Measurements from ENCODE around the gene TSPAN14. TPM values are rescaled to one million over a fixed set of nuclear protein-coding genes. Genes with fewer than 3 reads are reported as not detected.
A peak's percentile ranks its signal among the peaks of the same experiment; 100 is the strongest.

The TSPAN14 gene
- total RNA-seq, 2 experiments from 2014 or later, result 17.0 to 33.4 TPM

- H3K79me2 ChIP-seq (ENCODE audit: insufficient read depth, low read depth, low read length), result no peaks in the 10 kb centered on the region
- POLR2A ChIA-PET, result interaction anchor here (0.7 kb wide), 1 partner anchor 74 kb away, joined by 4 read pairs; no protein-coding TSS in a partner anchor
- peaks cover 11% of the 10 kb centered on the region for H3K4me1 ChIP-seq (ENCODE audit: insufficient read depth, low read length, poor library complexity, severe bottlenecking)
- CTCF ChIA-PET (ENCODE audit: unreplicated experiment), result no interaction called here
- peak; percentile 79 for DNase-seq (ENCODE audit: low spot score)
- H2AFZ ChIP-seq (ENCODE audit: low read length), result peak overlapping the region; percentile 70
- intact Hi-C loops (cut with micrococcal nuclease; ENCODE audit: unreplicated experiment), result no loop called here
- H3K36me3 ChIP-seq (ENCODE audit: insufficient read depth, low read length), result no peaks in the 10 kb centered on the region
- peak overlapping the region; percentile 64 for H3K4me2 ChIP-seq (ENCODE audit: low read length)
- H3K27ac ChIP-seq (ENCODE audit: low read depth, low read length, poor library complexity, severe bottlenecking), result no peak overlapping the region
- H3K9me3 ChIP-seq (ENCODE audit: low read length), result no peaks in the 10 kb centered on the region
- no TSS peak for BruUV-seq (replicated peaks)
- H3K4me3 ChIP-seq (ENCODE audit: low read depth, low read length, poor library complexity, severe bottlenecking), result peak overlapping the region; percentile 58
- no peak for TF ChIP-seq EZH2phosphoT487 (IDR thresholded peaks at IDR 0.05; ENCODE audit: borderline replicate concordance, low read depth, low read length)
- peak; percentile 78 for TF ChIP-seq CTCF (conservative IDR thresholded peaks at IDR 0.05; ENCODE audit: low read length)
- H3K9me2 ChIP-seq (ENCODE audit: insufficient read depth, low read length), result no peaks in the 10 kb centered on the region
- H4K20me1 ChIP-seq (ENCODE audit: insufficient read depth, low read length), result no peaks in the 10 kb centered on the region
Observed at GRCh38 chr10:80535671-80536360, 81.7 kb downstream of the TSPAN14 start.

GRCh38 chr10:80536361-80536835 is 82.3 kb downstream of the TSPAN14 start:
- CTCF ChIA-PET (ENCODE audit: unreplicated experiment), result no interaction called here
- POLR2A ChIA-PET, result interaction anchor here (0.7 kb wide), 1 partner anchor 75 kb away, joined by 4 read pairs; no protein-coding TSS in a partner anchor
- Histone ChIP-seq H3K4me2 (ENCODE audit: low read length) (peak overlapping the region; percentile 64), H3K79me2 (ENCODE audit: insufficient read depth, low read depth, low read length) (no peaks in the 10 kb centered on the region), H2AFZ (ENCODE audit: low read length) (peak overlapping the region; percentile 70), H3K4me3 (ENCODE audit: low read depth, low read length, poor library complexity, severe bottlenecking) (peak overlapping the region; percentile 58), H3K27ac (ENCODE audit: low read depth, low read length, poor library complexity, severe bottlenecking) (no peak overlapping the region), H3K4me1 (ENCODE audit: insufficient read depth, low read length, poor library complexity, severe bottlenecking) (peaks cover 16% of the 10 kb centered on the region), H3K36me3 (ENCODE audit: insufficient read depth, low read length) (no peaks in the 10 kb centered on the region), H3K9me3 (ENCODE audit: low read length) (no peaks in the 10 kb centered on the region), H3K9me2 (ENCODE audit: insufficient read depth, low read length) (no peaks in the 10 kb centered on the region), H4K20me1 (ENCODE audit: insufficient read depth, low read length) (no peaks in the 10 kb centered on the region)
- no TSS peak for BruUV-seq (replicated peaks)
- TF ChIP-seq CTCF (conservative IDR thresholded peaks at IDR 0.05; ENCODE audit: low read length) (no peak), EZH2phosphoT487 (IDR thresholded peaks at IDR 0.05; ENCODE audit: borderline replicate concordance, low read depth, low read length) (no peak)
- intact Hi-C loops (cut with micrococcal nuclease; ENCODE audit: unreplicated experiment), result no loop called here
- DNase-seq (ENCODE audit: low spot score), result no peak

DNA sequence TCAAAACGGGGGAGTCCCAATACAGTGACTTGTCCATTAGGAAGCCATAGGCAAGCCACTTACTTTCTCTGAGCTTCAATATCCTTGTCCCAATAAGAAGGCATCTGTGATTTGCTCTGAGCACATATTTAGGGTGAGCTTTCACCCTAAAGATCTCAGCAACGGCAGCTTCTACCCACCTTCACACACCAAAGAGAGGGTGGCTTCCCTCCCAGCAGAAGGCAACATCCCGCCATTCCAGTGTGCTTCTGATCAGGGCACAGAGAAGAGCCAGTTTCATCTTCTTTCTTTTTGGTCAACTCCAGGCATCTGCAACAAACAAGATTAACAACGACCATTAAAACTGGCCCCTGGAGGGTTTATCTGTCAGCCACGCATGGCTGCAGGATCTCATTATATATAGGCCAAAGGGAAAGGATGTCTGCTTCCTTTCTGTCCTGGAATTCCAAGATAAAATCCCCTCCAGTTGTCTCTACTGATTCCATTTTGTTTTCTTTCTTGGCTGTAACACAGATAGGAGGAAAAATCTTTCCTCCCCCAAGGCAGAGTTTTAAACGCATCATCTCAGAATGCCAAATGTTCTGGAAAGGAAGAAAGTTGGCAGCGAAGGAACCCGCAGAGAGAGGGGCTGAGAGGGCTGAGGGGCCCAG is 83.1 kb downstream of the TSPAN14 start:
- Histone ChIP-seq H3K36me3 (ENCODE audit: insufficient read depth, low read length) (no peaks in the 10 kb centered on the region), H3K9me3 (ENCODE audit: low read length) (no peaks in the 10 kb centered on the region), H3K4me3 (ENCODE audit: low read depth, low read length, poor library complexity, severe bottlenecking) (no peak overlapping the region), H2AFZ (ENCODE audit: low read length) (no peak overlapping the region), H3K4me2 (ENCODE audit: low read length) (no peak overlapping the region), H3K4me1 (ENCODE audit: insufficient read depth, low read length, poor library complexity, severe bottlenecking) (peaks cover 19% of the 10 kb centered on the region), H4K20me1 (ENCODE audit: insufficient read depth, low read length) (no peaks in the 10 kb centered on the region), H3K79me2 (ENCODE audit: insufficient read depth, low read depth, low read length) (no peaks in the 10 kb centered on the region), H3K9me2 (ENCODE audit: insufficient read depth, low read length) (no peaks in the 10 kb centered on the region), H3K27ac (ENCODE audit: low read depth, low read length, poor library complexity, severe bottlenecking) (no peak overlapping the region)
- CTCF ChIA-PET (ENCODE audit: unreplicated experiment), result no interaction called here
- no peak for DNase-seq (ENCODE audit: low spot score)
- intact Hi-C loops (cut with micrococcal nuclease; ENCODE audit: unreplicated experiment), result no loop called here
- TF ChIP-seq EZH2phosphoT487 (IDR thresholded peaks at IDR 0.05; ENCODE audit: borderline replicate concordance, low read depth, low read length), result no peak
- no peak for TF ChIP-seq CTCF (conservative IDR thresholded peaks at IDR 0.05; ENCODE audit: low read length)
- POLR2A ChIA-PET, result no interaction called here
- BruUV-seq (replicated peaks), result no TSS peak
